ENCODE measurements around the gene TUBGCP5.

TUBGCP5 gene

DNA sequence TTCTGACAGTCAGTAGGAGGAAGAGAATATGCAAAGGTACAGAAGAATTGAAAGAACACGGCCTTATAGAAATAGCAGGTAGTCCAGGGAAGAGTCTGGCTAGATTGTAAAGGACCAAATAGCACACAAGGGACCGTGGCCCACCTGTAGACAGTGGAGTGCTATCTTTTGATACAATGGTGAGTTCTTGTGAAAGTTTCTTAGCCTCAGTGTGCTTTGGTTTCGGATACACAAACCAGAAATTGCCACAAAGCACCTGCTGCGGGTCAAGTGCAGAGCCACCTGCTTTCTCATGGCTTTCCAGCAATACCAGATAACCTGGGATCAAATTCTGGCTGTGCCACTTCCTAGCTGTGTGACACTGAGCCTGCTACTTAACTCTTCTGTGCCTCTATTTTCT lies 36.6 kb upstream of the TUBGCP5 start:
- TF ChIP-seq ARNT (IDR thresholded peaks at IDR 0.05) (no peak), SUZ12 (IDR thresholded peaks at IDR 0.05) (no peak), NFRKB (IDR thresholded peaks at IDR 0.05) (no peak), ELF4 (IDR thresholded peaks at IDR 0.05) (no peak), BHLHE40 (IDR thresholded peaks at IDR 0.05; ENCODE audit: borderline replicate concordance) (no peak), FOXM1 (IDR thresholded peaks at IDR 0.05; ENCODE audit: borderline replicate concordance) (no peak), LEF1 (IDR thresholded peaks at IDR 0.05; ENCODE audit: borderline replicate concordance) (no peak), SP1 (IDR thresholded peaks at IDR 0.05) (no peak), L3MBTL2 (conservative IDR thresholded peaks at IDR 0.05) (no peak), FOXA1 (IDR thresholded peaks at IDR 0.05) (no peak), HDGF (IDR thresholded peaks at IDR 0.05; ENCODE audit: borderline replicate concordance) (no peak), CTBP1 (IDR thresholded peaks at IDR 0.05; ENCODE audit: borderline replicate concordance) (no peak), FOXK2 (IDR thresholded peaks at IDR 0.05) (no peak)
- TF ChIP-seq, protein P1, sequence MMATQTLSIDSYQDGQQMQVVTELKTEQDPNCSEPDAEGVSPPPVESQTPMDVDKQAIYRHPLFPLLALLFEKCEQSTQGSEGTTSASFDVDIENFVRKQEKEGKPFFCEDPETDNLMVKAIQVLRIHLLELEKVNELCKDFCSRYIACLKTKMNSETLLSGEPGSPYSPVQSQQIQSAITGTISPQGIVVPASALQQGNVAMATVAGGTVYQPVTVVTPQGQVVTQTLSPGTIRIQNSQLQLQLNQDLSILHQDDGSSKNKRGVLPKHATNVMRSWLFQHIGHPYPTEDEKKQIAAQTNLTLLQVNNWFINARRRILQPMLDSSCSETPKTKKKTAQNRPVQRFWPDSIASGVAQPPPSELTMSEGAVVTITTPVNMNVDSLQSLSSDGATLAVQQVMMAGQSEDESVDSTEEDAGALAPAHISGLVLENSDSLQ (IDR thresholded peaks at IDR 0.05) = no peak
- POLR2A ChIA-PET = interaction anchor here (0.9 kb wide), 1 partner anchor 36 kb away, joined by 5 read pairs; the partner anchor contains the start of gene TUBGCP5
- no peak for DNase-seq (ENCODE audit: extremely low spot score)
- CTCF ChIA-PET = no interaction called here

DNA sequence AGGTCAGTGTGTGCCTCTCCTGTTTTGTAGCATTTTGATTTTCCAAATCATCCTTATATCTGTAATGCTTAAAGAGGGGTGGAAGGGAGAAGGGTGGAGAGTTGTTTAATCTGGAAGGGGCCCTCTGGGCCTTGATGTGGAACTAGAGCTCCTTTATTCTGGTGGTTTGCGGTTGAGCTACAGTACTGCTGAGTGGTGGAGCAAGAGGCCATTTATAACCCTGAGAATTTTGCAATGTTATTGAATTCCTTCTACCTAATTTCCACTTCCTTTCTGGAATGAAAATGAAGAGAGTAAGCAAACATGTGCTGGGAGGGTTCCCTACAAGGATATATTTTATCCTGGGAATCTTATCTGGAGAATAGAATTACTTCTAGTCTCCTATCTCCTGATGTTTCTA lies 35.3 kb upstream of the TUBGCP5 start:
- ChIA-PET CTCF (interaction anchor here (0.6 kb wide), 1 partner anchor 91 kb away, joined by 3 read pairs; no protein-coding TSS in a partner anchor), POLR2A (interaction anchor here (1.1 kb wide), 1 partner anchor 36 kb away, joined by 11 read pairs; the partner anchor contains the start of gene TUBGCP5)
- TF ChIP-seq, protein P1 (IDR thresholded peaks at IDR 0.05) = no peak
- no peak for TF ChIP-seq HDGF (IDR thresholded peaks at IDR 0.05; ENCODE audit: borderline replicate concordance)
- TF ChIP-seq SP1 (IDR thresholded peaks at IDR 0.05) = no peak
- TF ChIP-seq FOXM1 (IDR thresholded peaks at IDR 0.05; ENCODE audit: borderline replicate concordance) = no peak
- TF ChIP-seq LEF1 (IDR thresholded peaks at IDR 0.05; ENCODE audit: borderline replicate concordance) = no peak
- no peak for TF ChIP-seq TARDBP (IDR thresholded peaks at IDR 0.05)
- TF ChIP-seq ZNF384 (IDR thresholded peaks at IDR 0.05) = no peak
- TF ChIP-seq L3MBTL2 (conservative IDR thresholded peaks at IDR 0.05) = no peak
- TF ChIP-seq ARNT (IDR thresholded peaks at IDR 0.05) = no peak
- no peak for TF ChIP-seq NFRKB (IDR thresholded peaks at IDR 0.05)
- no peak for TF ChIP-seq ELF4 (IDR thresholded peaks at IDR 0.05)
- no peak for TF ChIP-seq CTBP1 (IDR thresholded peaks at IDR 0.05; ENCODE audit: borderline replicate concordance)
- no peak for TF ChIP-seq BHLHE40 (IDR thresholded peaks at IDR 0.05; ENCODE audit: borderline replicate concordance)
- TF ChIP-seq SUZ12 (IDR thresholded peaks at IDR 0.05) = no peak
- TF ChIP-seq FOXK2 (IDR thresholded peaks at IDR 0.05) = no peak
- no peak for TF ChIP-seq FOXA1 (IDR thresholded peaks at IDR 0.05)
- DNase-seq (ENCODE audit: extremely low spot score) = no peak

DNA sequence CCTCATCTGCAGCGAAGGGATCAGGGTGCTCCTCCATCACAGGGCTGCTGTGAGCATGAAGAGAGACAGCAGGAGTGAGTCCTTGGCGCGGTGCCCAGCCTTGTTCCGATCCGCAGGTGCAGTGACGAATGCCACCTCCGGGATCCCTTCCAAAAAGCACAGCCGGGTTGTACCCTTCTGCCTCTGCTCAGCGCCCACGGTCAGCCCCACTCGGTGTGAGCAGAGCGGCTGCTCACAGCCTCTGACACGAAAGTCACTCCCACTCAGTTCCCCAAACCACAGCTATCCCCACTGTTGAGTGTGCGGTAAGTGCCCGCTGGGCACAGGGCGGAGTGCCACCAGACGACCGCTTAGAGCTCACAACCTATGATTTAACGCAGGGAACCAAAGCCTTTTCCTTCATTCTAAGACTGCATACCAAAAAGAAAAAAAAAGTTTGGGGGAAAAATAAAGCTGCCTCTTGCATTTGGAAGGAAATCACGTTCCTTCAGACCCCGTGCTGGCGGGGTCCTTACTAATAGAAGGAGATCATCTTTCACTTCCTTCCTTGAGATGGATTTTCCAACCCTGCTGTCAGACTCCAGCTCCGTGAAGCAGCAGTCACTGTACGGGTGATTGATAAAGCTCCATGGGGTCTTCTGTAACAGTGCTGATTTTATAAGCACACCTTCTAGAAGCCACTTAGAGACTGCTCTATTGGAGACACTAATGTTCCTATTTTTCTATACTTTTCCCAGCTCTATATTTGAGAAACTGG lies 34.7 kb upstream of the TUBGCP5 start:
- POLR2A ChIA-PET = interaction anchor here (1.1 to 1.9 kb wide), 2 partner anchors 35 kb away, joined by 8 to 11 read pairs; partner anchors contain the start of gene TUBGCP5
- no peak for DNase-seq (ENCODE audit: extremely low spot score)
- CTCF ChIA-PET = interaction anchor here (0.6 kb wide), 1 partner anchor 91 kb away, joined by 3 read pairs; no protein-coding TSS in a partner anchor
- no peak for TF ChIP-seq ARNT (IDR thresholded peaks at IDR 0.05)
- no peak for TF ChIP-seq NFRKB (IDR thresholded peaks at IDR 0.05)
- no peak for TF ChIP-seq TARDBP (IDR thresholded peaks at IDR 0.05)
- TF ChIP-seq SUZ12 (IDR thresholded peaks at IDR 0.05) = no peak
- no peak for TF ChIP-seq CTBP1 (IDR thresholded peaks at IDR 0.05; ENCODE audit: borderline replicate concordance)
- TF ChIP-seq FOXA1 (IDR thresholded peaks at IDR 0.05) = no peak
- no peak for TF ChIP-seq BHLHE40 (IDR thresholded peaks at IDR 0.05; ENCODE audit: borderline replicate concordance)
- TF ChIP-seq, protein P1 (IDR thresholded peaks at IDR 0.05) = no peak
- no peak for TF ChIP-seq L3MBTL2 (conservative IDR thresholded peaks at IDR 0.05)
- TF ChIP-seq LEF1 (IDR thresholded peaks at IDR 0.05; ENCODE audit: borderline replicate concordance) = no peak
- no peak for TF ChIP-seq FOXK2 (IDR thresholded peaks at IDR 0.05)
- no peak for TF ChIP-seq ZNF384 (IDR thresholded peaks at IDR 0.05)
- no peak for TF ChIP-seq HDGF (IDR thresholded peaks at IDR 0.05; ENCODE audit: borderline replicate concordance)
- TF ChIP-seq ELF4 (IDR thresholded peaks at IDR 0.05) = no peak
- no peak for TF ChIP-seq SP1 (IDR thresholded peaks at IDR 0.05)
- no peak for TF ChIP-seq FOXM1 (IDR thresholded peaks at IDR 0.05; ENCODE audit: borderline replicate concordance)

DNA sequence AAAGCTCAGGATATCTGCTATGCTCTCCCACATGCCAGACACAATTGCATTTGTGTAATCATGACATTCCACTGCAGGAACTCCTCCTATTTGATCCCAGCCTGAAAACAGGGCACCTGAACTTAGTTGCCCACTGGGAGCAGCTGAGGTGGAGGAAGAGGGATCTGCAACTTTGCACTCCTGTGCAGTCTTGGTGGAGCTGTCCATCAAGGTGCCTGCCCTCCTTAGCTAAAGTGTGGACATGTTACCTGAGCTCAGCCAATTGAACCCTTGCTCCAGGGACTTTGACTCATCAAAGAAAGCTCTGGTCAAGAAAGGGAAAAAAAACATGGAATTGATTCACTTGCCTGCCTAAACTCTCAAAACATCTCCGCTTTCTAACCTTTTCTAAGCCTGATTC lies 33.3 kb upstream of the TUBGCP5 start:
- TF ChIP-seq HDGF (IDR thresholded peaks at IDR 0.05; ENCODE audit: borderline replicate concordance) (no peak), CTBP1 (IDR thresholded peaks at IDR 0.05; ENCODE audit: borderline replicate concordance) (no peak), SP1 (IDR thresholded peaks at IDR 0.05) (no peak), ZNF384 (IDR thresholded peaks at IDR 0.05) (no peak), FOXM1 (IDR thresholded peaks at IDR 0.05; ENCODE audit: borderline replicate concordance) (no peak), ARNT (IDR thresholded peaks at IDR 0.05) (no peak), LEF1 (IDR thresholded peaks at IDR 0.05; ENCODE audit: borderline replicate concordance) (no peak), NFRKB (IDR thresholded peaks at IDR 0.05) (no peak), ELF4 (IDR thresholded peaks at IDR 0.05) (no peak), FOXK2 (IDR thresholded peaks at IDR 0.05) (no peak), TARDBP (IDR thresholded peaks at IDR 0.05) (no peak), FOXA1 (IDR thresholded peaks at IDR 0.05) (no peak), BHLHE40 (IDR thresholded peaks at IDR 0.05; ENCODE audit: borderline replicate concordance) (no peak), L3MBTL2 (conservative IDR thresholded peaks at IDR 0.05) (no peak), SUZ12 (IDR thresholded peaks at IDR 0.05) (no peak)
- TF ChIP-seq, protein P1 (IDR thresholded peaks at IDR 0.05) = no peak
- CTCF ChIA-PET = no interaction called here
- no peak for DNase-seq (ENCODE audit: extremely low spot score)
- POLR2A ChIA-PET = interaction anchor here (1.9 kb wide), 1 partner anchor 33 kb away, joined by 8 read pairs; the partner anchor contains the start of gene TUBGCP5

Measured in HEK293T (cell line).